ENCODE results near the gene CDC42SE2.
"Not testable (repeated sequence)": the region's sequence is repeated elsewhere in the genome, so short reads cannot be mapped to it uniquely, and the experiment has no call there.

Gene CDC42SE2

DNA sequence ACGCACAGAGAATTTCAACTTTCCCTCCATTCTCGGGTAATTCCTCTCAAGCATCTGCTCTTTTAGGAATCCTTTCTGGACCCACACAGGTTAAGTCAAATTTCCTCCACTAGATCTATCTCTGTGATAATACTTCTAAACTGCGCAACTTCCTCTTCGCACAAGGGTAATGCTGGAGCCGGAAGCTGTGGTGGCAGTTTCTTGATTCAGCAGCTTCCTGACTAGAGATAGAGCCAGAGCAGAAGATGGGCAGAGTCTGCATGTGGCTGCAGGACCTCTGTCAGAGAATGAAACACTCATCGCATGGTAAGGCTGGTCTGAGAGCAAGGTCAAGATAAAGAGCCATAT is 11.1 kb upstream of the CDC42SE2 start:
- no peak for DNase-seq

DNA sequence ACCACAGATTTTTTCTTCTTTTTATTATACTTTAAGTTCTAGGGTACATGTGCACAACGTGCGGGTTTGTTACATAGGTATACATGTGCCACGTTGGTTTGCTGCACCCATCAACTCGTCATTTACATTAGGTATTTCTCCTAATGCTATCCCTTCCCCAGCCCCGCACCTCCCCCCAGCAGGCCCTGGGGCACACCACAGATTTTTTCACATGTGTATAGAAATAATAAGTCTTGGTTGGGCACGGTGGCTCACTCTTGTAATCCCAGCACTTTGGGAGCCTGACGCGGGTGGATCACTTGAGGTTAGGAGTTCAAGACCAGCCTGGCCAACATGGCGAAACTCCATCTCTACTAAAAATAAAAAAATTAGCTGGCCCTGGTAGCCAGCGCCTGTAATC is 9.8 kb upstream of the CDC42SE2 start:
- not testable (repeated sequence) for DNase-seq

DNA sequence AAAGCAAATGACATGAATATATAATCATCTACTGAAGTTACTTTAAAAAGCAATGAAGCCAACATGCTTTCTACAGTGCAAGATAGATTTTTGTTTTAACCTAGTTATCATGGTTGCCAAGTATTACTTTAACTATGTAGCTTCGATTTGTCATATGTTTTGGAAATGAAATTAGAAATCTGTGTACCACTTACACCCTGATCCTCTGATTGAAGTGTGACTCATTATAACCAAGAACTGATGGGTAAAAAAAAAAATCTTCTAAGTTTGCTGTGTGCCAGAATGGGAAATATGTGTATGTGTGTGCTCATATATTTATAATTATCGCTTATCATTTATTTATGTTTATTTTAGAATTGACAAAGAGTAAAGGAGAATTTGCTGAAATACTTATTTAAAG is 9.1 kb upstream of the CDC42SE2 start:
- no peak for DNase-seq

DNA sequence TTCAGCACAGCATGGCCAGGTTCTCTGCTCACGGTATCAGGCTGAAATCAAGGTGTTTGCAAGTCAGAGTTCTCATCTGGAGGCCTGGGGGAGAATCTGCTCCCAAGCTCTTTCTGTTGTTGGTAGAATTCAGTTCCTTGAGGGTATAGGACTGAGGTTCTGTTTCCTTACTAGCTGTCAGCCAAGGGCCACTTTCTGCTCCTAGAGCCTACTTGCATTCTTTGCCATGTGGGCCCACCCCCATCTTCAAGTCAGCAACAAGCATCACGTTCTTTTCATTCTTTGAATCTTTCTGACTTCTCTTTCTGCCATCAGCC is 7.4 kb upstream of the CDC42SE2 start:
- no peak for DNase-seq

DNA sequence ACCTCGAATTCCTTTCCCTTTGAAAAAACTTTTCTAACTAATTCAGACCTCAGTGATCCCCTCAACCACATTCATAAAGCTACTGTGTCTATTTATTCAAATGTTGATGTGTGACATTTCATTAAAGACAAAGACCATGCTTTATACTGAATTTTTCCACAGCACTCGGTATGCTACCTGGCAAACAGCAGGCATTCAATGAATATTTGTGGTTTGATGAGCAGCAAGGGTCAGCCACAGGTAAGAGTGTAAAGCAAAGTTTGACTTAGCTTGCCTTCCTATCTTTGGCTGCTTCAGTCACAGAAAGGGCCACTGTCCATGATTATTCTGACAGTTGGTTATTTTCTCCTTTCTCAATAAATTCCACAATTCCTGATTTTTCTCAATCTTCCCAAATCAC is 5.1 kb upstream of the CDC42SE2 start:
- no peak for DNase-seq

DNA sequence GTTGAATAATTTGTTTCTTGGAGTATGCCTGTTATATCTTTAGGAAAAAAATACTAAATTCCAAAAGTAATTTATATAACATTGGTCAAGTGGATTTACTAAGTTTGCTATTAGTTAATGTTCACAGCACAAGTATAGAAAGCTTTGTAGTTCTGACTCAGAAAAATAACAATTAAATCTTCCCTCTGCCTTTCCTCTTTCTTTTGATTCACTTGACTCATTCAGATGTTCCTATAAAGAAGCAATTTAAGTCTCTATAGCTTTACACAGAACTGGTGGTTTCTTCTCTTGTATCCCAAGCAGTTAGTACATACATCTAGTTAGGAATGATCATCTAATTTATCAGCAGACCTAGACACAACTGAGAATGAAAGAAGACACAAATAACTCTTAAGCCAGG is 4.5 kb upstream of the CDC42SE2 start:
- DNase-seq, result no peak

DNA sequence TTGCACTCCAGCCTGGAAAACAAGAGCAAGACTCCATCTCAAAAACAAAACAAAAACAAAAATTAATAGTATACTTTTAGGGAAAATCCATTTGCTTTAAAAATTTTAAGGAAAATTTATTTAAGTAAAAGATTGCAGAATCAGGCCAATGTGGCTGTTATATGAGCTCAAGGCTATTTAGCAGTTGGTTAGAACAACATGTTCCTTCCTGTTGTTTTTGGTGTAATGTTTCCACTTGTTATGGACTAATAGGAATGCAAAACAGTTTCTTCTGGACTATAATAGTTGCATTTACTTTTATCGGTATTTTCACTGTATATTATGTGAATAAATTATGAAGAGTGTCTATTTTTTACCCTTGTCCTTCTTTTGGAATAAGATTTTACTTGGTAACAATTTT is 3.0 kb upstream of the CDC42SE2 start:
- DNase-seq, result no peak

DNA sequence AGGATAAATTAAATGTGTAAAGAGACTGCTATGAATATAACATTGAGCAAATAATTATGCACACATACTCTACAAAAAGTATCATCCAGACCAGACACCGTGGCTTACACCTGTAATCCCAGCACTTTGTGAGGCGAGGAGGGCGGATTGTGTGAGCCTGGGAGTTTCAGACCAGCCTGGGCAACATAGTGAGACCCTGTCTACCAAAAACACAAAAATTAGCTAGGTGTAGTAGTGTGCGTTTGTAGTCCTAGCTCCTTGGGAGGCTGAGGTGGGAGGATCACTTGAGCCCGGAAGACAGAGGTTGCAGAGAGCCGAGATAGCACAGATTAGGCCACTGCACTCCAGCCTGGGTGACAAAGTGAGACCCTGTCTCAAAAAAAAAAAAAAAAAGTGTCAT is 2.4 kb upstream of the CDC42SE2 start:
- no peak for DNase-seq

DNA sequence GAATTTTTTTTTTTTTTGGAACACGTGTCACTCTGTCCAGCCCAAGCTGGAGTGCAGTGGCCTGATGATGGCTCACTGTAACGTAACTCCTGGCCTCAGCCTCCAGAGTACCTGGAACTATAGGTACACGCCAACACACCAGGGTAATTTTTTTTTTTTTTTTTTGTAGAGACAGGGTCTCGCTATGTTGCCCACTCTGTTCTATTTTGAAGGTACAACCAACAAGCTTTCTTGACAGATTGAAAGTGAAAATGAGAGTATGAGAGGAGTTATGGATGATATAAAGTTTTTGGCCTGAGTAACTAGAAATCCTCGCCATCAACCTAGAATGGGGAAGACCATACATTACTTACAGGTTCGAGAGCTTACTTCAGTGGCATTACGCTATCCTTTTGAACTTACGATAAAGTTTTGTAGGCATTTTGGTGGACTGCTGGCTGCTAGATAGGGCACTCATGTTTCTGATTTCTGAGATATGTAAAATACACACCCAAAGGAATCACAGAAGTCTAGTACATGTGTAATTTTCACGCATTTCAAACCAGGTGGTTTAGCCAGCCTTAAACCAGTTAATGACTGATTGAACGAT is 806 bp upstream of the CDC42SE2 start:
- no peak for DNase-seq

DNA sequence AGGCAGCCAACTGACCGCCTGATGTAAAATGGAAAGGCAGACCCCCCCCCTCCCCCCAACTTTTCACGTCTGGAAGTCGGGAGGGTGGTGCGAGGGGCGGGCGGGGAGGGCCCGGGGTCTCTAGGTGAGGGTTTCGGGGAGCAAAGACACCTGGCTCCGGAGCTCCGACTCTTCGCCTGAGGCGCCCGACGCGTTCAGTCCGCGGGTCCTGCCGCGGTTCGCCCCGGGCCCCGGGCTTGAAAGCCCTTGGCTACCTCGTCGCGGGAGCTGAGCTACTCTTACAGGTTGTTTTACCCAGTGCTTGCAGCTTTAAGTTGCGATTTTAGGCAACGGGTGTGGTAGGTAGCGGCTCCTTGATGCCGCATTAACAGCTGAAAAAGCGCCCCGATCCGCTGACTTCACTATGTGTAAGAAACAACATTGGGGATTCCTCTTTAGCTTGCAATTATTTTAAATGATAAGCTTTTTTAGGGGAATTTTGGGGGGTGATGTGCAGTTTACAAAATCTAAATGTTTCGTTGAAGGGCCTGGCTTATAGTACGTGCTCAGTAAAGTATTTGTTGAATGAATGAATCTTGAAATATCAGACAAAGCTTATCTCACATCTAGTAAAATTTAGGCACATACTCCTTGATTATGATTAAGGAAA is 722 bp downstream of the CDC42SE2 start:
- no peak for DNase-seq

DNA sequence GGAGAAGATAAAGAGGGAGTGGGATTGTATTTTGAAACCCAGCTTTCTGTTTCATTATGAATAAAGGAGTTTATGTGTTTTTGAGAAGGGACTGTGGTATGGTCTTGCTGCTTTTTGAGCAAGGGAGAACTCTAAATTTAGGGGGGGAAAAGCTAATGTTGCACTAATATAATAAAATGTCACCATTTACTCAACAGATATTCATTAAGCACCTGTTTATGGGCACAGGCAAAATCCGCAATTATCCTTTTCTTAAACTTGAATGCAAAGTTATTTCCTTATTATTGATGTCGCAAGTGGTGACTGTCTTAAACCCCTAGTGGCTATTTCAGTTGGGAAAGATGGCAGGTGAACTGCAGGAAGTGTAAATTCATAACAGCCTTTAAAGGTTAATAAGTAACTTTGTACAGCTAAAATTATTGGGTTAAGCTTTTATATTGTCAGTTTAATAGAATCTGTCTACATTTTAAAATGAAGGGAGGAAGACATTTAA is 1.5 kb downstream of the CDC42SE2 start:
- no peak for DNase-seq

DNA sequence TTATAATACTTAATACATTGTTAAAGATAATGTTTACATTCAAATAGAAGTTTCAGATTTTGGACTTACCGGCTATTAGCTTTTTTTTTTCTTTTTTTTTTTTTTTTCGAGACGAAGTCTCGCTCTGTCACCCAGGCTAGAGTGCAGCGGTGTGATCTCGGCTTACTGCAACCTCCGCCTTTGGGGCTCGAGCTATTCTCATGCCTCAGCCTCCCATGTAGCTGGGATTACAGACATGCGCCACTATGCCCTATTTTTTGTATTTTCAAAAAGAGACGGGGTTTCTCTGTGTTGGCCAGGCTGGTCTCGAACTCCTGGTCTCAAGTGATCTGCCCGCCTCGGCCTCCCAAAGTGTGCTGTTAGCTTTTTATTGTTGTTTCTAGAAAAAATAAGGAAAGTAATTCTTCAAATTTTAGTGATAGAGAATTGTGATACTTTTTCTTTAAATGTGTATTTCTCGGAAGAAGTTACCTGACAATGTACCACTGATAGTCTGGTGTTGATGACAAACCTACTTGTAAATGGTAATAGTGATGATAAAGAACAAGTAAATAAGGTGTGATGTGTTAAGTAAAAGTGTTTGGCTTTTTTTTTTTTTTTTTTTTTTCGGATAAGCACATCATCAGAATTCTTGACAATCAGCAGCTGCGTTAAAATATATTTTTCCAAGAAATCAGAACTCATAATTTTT is 2.7 kb downstream of the CDC42SE2 start:
- no peak for DNase-seq

DNA sequence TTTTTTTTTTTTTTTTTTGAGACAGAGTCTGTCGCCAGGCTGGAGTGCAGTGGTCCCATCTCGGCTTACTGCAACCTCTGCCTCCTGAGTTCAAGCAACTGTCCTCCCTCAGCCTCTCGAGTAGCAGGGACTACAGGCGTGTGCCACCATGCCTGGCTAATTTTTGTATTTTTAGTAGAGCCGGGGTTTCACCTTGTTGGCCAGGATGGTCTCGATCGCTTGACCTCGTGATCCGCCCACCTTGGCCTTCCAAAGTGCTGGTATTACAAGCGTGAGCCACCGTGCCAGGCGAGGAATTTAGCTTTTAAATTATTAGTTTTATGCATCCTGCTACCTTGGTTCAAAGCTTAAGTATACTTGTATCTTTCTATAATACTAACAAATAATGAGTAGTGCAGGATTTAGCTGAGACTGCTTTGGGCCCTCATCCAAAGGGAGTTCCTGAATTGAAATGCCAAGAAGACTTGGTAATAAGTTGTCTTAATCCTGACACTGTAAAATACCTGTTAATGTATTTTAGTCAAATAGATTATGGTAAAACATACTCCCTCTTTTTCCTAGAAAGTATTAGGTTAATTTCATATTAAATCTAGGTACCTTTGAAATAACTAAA is 5.0 kb downstream of the CDC42SE2 start:
- no peak for DNase-seq

DNA sequence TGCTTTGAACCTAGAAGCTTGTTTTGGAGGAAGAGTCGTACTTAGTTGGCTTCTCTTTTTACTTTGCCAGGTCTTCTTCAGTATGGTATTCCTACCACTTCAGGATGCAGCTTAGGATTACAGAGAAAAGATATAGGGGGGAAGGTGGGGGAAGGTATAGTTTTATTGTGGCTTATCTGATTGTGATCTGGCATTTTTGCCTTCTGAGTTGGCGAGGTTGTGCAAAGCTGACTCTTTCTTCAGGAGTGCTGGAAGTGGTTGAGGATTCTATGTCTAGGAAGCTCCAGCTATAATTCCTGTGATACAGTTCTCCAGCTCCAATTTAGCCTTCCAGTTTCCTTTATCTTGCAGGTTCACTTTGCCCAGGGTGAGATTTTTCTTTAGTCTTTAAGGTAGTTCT is 7.0 kb downstream of the CDC42SE2 start:
- no peak for DNase-seq

DNA sequence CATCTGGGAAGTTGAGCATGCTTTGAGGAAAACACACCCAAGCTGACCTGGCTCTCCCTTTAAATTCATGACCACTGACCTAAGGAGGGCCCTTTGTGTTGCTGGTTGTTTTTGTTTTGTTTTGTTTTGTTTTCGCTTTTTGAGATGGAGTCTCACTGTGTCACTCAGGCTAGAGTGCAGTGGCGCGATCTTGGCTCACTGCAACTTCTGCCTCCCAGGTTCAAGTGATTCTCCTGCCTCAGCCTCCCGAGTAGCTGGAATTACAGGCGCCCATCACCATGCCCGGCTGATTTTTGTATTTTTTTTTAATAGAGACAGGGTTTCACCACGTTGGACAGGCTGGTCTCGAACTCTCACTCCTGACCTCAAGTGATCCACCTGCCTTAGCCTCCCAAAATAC is 8.0 kb downstream of the CDC42SE2 start:
- not testable (repeated sequence) for DNase-seq

DNA sequence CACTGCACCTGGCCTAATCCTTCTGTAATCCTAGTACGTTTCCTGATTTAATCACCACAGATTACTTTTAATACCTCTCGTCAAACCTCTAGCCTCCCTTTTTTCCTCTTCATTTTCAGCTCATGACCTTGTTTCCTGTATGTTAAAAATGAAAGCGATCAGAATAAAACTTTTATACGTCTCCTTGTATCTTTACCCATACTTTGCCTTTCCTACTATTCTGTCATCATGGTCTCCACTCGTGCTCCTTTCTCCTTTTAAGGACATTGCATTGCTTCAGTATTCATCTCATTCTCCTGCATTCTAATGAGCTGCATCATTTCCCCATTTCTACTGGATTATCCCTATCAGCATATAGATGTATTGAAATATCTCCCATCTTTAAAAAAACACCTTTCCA is 8.5 kb downstream of the CDC42SE2 start:
- DNase-seq, result no peak

DNA sequence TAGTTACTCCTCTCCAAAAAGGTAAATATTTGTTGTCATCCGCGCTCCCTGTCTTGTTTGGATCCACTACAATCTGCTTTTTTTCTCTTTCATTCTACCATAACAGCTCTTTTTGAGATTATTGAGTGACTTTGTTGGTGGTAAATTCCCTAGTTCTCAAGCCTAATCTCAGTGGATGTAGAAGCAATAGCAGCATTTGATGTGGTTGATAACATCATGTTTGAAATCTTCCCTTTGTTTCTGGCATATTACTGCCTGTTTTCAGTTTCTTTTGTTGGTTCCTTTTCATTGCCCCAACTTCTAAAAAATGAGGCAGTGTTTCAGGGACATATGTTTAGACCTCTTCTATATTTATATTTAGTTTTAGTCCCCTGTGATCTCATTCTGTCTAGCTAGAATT is 8.9 kb downstream of the CDC42SE2 start:
- no peak for DNase-seq

DNA sequence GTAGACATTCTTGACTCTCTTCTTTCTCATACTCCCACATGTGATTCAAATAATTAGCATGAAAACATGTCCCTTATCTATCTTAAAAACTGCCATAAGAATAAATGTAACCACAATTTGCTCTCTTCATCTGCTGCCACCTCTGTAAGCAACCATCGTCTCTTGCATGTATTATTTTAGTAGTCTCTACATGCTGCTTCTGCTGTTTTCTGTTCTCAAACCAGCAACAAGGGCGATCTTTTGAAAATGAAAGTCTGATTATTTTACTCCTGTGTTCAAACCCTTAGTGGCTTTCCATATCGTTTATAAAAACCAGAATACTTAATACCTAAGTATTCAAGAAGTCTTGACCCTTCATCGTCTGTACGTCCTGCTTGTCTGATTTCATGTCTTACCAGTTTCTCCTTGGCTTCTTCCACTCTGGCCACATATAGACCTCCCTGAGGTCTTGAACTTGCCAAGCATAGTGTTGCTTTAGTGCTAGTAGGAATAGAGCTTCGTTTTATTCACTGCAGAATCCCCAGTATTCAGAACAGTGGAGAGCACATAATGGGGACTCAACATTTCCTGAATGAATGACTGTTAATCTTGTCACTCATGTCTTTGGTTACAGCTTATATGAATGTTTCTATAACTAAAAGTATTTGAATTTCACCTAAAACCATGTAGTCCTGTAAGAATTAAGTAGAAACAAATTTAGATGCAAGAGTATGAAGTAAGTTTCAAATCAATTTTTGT is 10.6 kb downstream of the CDC42SE2 start:
- no peak for DNase-seq

DNA sequence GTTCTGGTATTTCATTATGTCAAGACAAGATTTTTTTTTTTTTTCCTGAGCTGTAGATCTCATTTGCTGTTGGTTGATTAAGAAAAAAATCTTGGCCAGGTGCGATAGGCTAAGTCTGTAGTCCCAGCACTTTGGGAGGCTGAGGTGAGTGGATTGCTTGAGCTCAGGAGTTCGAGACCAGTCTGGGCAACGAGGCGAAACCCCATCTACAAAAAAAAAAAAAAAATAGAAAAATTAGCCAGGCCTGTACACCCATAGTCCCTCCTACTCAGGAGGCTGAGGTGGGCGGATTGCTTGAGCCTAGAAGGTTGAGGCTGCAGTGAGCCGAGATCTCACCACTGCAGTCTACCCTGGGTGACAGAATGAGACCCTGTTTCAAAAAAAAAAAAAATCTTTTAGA is 12.2 kb downstream of the CDC42SE2 start:
- DNase-seq, result no peak

DNA sequence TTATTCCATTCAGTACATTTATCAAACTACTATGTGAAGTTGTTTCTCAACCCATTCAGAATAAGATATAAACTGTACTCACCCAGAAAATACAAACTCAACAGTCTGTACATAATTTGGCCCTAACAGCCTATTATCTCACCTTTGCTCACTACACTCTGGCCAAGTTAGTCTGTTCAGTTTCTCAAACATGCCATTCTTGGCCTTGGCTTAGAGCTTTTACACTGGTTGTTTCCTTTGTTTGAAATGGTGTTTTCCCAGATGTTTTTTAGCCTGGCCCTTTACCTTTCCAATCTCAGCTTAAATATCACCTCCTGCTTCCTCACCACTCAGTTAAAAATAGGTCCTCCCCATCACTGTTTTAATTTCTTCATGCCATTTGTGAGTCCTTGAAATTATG is 13.6 kb downstream of the CDC42SE2 start:
- DNase-seq, result no peak

DNA sequence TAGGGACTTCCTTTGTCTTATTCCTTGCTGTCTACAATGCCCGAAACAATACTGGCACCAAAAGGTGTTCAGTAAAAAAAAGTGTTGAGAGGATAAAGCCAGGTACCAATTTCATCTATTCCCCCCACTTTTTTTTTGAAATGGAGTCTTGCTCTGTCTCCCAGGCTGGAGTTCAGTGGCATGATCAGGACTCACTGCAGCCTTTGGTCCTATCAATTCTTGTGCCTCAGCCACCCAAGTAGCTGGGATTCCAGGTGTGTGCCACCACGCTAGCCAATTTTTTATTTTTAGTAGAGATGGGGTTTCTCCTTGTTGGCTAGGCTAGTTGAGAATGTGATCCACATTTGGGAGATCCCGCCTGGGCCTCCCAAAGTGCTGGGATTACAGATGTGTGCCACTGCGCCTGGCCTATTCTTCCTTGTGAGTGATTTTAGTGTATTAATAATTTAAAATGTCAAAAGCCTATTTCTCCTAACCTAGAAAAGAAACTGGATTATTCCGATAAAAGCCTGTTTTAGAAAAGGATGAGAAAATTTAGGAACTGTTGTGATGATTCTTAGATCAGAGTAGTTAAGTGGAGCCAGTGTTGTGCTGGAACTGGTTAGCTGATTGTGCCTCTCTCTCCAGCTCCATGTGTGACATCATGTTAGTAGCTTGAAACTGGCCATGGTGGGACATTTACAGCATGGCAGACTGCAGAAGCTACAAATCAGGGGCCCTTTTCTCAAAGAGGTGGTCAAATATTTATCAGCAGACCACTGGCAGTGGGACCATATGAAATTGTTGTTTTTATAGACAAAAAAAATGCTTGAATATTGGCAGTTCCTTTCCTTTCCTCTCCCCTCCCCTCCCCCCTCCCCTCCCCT is 14.3 kb downstream of the CDC42SE2 start:
- DNase-seq, result no peak

DNA sequence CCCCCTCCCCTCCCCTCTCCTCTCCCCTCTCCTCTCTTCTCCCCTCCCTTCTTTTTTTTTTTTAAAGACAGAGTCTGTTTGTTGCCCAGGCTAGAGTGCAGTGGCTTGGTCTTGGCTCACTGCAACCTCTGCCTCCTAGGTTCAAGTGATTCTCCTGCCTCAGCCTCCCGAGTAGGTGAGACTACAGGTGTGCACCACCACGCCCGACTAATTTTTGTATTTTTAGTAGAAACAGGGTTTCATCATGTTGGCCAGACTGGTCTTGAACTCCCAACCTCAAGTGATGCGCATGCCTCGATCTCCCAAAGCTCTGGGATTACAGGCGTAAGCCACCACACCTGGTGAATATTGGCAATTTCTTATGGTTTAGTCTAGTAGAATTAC is 14.9 kb downstream of the CDC42SE2 start:
- not testable (repeated sequence) for DNase-seq

DNA sequence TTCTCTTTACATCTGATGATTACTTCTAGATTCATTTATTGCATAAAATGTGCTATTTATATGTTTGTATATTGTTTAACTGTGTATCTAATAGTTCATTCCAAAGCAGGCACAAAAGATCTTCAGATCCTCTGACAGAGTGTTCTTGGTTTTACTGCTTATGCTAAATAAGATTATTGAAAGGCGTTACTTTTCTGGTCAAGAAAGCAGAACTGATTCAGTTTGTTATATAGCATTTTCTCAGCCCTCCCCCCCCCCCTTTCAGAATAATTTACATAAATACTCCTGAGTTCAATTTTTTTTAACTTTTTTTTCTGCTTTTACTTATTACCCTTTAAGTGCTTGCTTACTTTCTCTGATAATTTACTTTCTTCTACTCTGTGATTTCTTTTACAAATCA is 15.4 kb downstream of the CDC42SE2 start:
- no peak for DNase-seq
